ENCODE data around the gene MAPT.

MAPT gene

DNA sequence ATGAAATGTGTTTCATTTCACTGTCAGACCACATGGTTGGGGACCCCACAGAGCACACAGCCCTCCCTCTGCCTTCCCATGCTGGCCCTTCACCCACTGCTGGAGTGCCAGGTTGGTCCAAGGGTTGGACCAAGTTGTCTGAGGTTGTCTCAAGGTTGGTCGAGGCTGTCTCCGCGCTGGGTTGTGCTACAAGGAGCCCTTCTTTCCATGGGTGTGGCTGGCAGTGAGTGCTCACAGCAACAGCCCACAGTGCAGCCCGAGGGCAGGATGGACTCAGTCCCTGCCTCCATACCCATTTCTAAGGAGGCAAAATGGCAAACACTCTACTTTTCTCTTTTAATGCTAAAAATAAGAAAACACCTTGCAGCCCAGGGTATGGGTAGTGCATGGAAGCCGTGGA lies 68.9 kb downstream of the MAPT start:
- no peak overlapping the region for H3K4me3 ChIP-seq (ENCODE audit: low read length)
- no peak for DNase-seq (ENCODE audit: low read depth)
- TF ChIP-seq, protein P1, sequence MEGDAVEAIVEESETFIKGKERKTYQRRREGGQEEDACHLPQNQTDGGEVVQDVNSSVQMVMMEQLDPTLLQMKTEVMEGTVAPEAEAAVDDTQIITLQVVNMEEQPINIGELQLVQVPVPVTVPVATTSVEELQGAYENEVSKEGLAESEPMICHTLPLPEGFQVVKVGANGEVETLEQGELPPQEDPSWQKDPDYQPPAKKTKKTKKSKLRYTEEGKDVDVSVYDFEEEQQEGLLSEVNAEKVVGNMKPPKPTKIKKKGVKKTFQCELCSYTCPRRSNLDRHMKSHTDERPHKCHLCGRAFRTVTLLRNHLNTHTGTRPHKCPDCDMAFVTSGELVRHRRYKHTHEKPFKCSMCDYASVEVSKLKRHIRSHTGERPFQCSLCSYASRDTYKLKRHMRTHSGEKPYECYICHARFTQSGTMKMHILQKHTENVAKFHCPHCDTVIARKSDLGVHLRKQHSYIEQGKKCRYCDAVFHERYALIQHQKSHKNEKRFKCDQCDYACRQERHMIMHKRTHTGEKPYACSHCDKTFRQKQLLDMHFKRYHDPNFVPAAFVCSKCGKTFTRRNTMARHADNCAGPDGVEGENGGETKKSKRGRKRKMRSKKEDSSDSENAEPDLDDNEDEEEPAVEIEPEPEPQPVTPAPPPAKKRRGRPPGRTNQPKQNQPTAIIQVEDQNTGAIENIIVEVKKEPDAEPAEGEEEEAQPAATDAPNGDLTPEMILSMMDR (conservative IDR thresholded peaks at IDR 0.05; ENCODE audit: low read depth, low read length) = no peak

DNA sequence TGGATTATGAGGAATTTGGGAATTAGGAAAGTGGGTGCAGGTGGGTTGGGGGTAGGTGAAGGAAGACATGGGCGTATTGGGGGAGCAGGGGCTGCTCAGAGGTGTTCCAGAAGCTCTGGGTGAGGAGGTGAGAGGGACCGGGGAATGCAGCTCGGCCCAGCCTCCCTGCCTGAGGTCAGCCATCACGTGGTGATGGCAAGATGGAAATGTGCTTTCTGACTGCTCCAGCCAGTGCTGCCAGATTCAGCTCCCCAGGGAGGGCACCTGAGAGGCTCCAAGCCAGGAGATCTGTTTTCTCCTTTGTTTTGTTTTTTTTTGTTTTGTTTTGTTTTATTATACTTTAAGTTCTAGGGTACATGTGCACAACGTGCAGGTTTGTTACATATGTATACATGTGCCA lies 69.5 kb downstream of the MAPT start:
- DNase-seq (ENCODE audit: low read depth) = no peak
- TF ChIP-seq, protein P1 (conservative IDR thresholded peaks at IDR 0.05; ENCODE audit: low read depth, low read length) = no peak
- no peak overlapping the region for H3K4me3 ChIP-seq (ENCODE audit: low read length)

DNA sequence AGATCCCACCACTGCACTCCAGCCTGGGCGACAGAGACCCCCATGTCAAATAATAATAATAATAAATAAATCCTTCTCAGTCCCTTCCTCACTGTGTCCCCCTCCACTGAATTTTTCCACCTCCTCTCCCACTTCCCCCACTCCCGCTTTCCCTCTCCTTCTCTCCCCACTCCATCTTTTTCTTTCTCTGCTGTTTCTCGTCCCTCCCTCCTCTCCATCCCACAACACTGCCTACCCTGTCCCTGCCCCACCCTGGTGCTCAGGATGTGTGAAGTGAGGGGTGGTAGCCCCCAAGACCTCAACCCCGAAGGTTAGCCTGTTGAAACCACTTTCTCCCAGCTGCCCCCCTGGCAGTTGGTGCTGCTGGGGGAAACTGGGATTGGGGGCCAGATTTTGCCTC lies 70.3 kb downstream of the MAPT start:
- TF ChIP-seq, protein P1 (conservative IDR thresholded peaks at IDR 0.05; ENCODE audit: low read depth, low read length) = no peak
- no peak for DNase-seq (ENCODE audit: low read depth)
- no peak overlapping the region for H3K4me3 ChIP-seq (ENCODE audit: low read length)

DNA sequence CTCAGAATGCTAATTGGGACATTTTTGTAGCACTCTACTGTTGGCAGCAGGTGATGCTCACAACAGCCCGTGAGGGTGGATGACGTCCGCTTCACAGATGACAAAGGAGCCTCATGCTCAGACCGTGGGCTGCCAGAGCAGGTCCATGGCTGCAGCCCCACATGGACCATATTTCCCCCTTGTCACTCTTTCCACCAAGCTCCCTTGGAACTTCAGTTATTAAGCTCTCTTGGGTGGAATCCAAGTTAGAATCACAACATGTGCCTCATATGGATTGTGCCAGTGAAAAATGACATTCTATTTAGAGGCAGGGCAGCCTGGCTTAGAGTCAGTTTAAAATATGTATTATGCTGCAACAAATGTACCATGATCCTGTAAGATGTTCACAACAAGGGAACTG lies 71.5 kb downstream of the MAPT start:
- no peak overlapping the region for H3K4me3 ChIP-seq (ENCODE audit: low read length)
- peak; percentile 10 for DNase-seq (ENCODE audit: low read depth)
- TF ChIP-seq, protein P1 (conservative IDR thresholded peaks at IDR 0.05; ENCODE audit: low read depth, low read length) = no peak

DNA sequence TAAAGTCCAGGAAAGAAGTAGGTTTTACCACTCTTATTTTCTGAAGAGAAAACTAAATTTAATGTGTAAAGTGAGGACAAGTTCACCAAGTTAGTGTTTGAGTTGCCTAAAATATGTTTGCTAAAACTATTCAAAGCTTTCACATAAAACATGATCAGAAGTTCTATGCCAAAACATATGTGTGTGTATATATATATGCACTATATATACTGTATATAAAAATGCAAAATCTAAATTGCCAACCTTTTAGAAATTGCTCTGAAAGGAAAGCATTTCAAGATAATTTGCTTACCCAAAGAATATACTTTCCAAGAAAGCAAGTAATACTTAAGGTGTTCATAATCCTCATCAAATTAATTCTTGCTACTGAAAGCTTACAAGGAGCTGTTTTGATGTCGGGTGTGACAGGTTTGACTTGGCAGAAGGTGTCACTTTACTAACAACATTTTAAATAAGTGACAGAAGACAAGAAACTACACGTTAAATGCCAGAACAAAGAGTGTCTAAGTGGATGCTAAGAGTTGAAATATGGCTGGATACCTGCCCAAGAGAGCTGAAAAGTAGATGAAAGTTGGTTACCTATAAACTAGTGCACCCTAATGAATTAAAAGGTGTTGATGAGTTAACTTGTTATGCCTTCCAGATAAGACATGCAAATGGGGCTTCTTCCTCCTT lies 72.4 kb downstream of the MAPT start:
- DNase-seq (ENCODE audit: low read depth) = no peak
- TF ChIP-seq, protein P1 (conservative IDR thresholded peaks at IDR 0.05; ENCODE audit: low read depth, low read length) = no peak
- H3K4me3 ChIP-seq (ENCODE audit: low read length) = no peak overlapping the region

DNA sequence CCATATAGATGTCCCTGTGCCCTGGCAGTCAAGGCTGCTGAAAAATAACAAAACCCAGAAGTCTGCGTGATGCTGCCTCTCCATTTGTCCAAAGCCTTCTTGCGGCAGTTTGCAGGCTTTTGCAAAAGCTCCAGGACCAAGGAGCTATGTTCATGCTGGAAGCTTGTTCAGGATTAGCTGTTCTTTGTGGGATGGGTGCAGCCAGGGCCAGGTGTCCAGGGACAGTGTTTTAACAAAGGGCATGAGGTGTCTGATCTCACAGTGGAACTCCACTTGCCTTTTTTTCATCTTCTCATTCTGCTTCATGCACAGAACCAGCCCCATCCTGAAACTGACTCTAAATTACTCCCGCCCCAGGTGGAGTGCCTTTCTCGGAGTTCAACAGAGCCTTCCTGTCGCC lies 73.0 kb downstream of the MAPT start:
- H3K4me3 ChIP-seq (ENCODE audit: low read length) = no peak overlapping the region
- no peak for DNase-seq (ENCODE audit: low read depth)
- TF ChIP-seq, protein P1 (conservative IDR thresholded peaks at IDR 0.05; ENCODE audit: low read depth, low read length) = no peak

DNA sequence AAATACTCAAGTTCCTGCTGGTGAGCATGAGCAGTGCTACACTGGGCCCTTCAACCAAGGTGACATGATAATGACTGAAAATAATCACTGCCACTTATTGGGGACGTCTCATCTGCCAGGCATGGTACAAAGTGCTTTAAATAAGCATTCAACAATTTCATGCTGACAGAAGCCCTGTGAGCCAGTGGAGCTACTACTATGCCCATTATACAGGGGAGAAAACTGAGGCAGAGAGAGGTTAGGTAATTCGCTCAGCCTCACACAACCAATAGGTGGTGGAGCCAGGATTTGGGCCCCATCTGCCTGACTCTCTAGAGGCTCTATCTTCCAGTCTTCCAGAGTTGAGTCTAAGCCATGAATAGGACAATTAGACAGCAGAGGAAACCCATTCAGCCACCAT lies 74.4 kb downstream of the MAPT start:
- TF ChIP-seq, protein P1 (conservative IDR thresholded peaks at IDR 0.05; ENCODE audit: low read depth, low read length) = no peak
- H3K4me3 ChIP-seq (ENCODE audit: low read length) = no peak overlapping the region
- no peak for DNase-seq (ENCODE audit: low read depth)

All from retinal pigment epithelial cell (primary cell).